IMR-90 (cell line): ENCODE data around the gene SF3A2. TPM values are rescaled to one million over a fixed set of nuclear protein-coding genes. Genes with fewer than 3 reads are reported as not detected.

Source experiments
- ATAC-seq: fragments of 200-7000 bp; cut with Tn5 transposase; 2 replicates; pipeline ENCODE4 v1.9.1; 2020; ENCODE audit warnings: low read depth, mild to moderate bottlenecking, moderate library complexity
- BruUV-seq: library from RNA; stranded (reverse); fragments of 400-500 nt; replicated peaks from 2 replicates; lab custom pipeline; 2021; lab: Mats Ljungman, UMichigan
- CTCF ChIA-PET: fragments of 300-600 bp; formaldehyde crosslinking; extraction: SDS; loops from one replicate; lab custom pipeline; 2021; ENCODE audit warnings: antibody characterized with exemption; lab: Yijun Ruan, JAX
- POLR2A ChIA-PET: fragments of 300-600 bp; sonication (Branson Sonifier 250); formaldehyde crosslinking; loops from one replicate; lab custom pipeline; 2022; ENCODE audit warnings: antibody characterized with exemption; ENCODE audit not compliant: unreplicated experiment; lab: Charles Lee
- DNase-seq: peaks from one replicate; pipeline ENCODE4 v3.0.0; 2013
- H2AFZ ChIP-seq: replicated peaks from 2 replicates; pipeline ENCODE3; 2013; ENCODE audit warnings: low read length, mild to moderate bottlenecking; ENCODE audit not compliant: poor library complexity
- H2AK5ac ChIP-seq: 2 replicates; pipeline ENCODE4 v1.6.1; 2013; ENCODE audit warnings: low read depth, low read length, inconsistent platforms
- H2AK9ac ChIP-seq: replicated peaks from 2 replicates; pipeline ENCODE3; 2013; ENCODE audit warnings: mild to moderate bottlenecking, low read depth, low read length, moderate library complexity; ENCODE audit not compliant: poor library complexity
- H2BK120ac ChIP-seq: 2 replicates; pipeline ENCODE4 v1.6.1; 2013; ENCODE audit warnings: low read depth, low read length, inconsistent platforms
- H2BK15ac ChIP-seq: 3 replicates; pipeline ENCODE4 v1.6.1; 2013; ENCODE audit warnings: low read depth, low read length, inconsistent platforms
- H2BK20ac ChIP-seq: 2 replicates; pipeline ENCODE4 v1.6.1; 2013; ENCODE audit warnings: low read depth, mild to moderate bottlenecking, inconsistent platforms, low read length, moderate library complexity
- H2BK5ac ChIP-seq: 2 replicates; pipeline ENCODE4 v1.6.1; 2013; ENCODE audit warnings: mild to moderate bottlenecking, low read depth, low read length, inconsistent platforms; ENCODE audit not compliant: poor library complexity, severe bottlenecking
- H3K14ac ChIP-seq: replicated peaks from 2 replicates; pipeline ENCODE4 v1.6.1; 2013; ENCODE audit warnings: low read depth, low read length, inconsistent platforms
- H3K18ac ChIP-seq: 2 replicates; pipeline ENCODE4 v1.6.1; 2013; ENCODE audit warnings: low read depth, low read length, control low read depth
- H3K23ac ChIP-seq: 2 replicates; pipeline ENCODE4 v1.6.1; 2013; ENCODE audit warnings: low read depth, low read length, inconsistent platforms
- H3K27ac ChIP-seq: 2 replicates; pipeline ENCODE4 v1.5.1; 2013; ENCODE audit warnings: mild to moderate bottlenecking, control low read depth, low read length; ENCODE audit not compliant: insufficient read depth
- H3K27me3 ChIP-seq: 2 replicates; pipeline ENCODE4 v1.6.1; 2013; ENCODE audit warnings: low read length; ENCODE audit not compliant: control insufficient read depth, insufficient read depth
- H3K36me3 ChIP-seq: 2 replicates; pipeline ENCODE4 v1.6.1; 2013; ENCODE audit warnings: low read length, mixed read lengths; ENCODE audit not compliant: control insufficient read depth, insufficient read depth
- H3K4ac ChIP-seq: 2 replicates; pipeline ENCODE4 v1.6.1; 2013; ENCODE audit warnings: low read depth, low read length, inconsistent platforms
- H3K4me1 ChIP-seq: 2 replicates; pipeline ENCODE4 v1.6.1; 2013; ENCODE audit warnings: low read length, mixed read lengths; ENCODE audit not compliant: control insufficient read depth, insufficient read depth
- H3K4me2 ChIP-seq: 2 replicates; pipeline ENCODE4 v1.6.1; 2013; ENCODE audit warnings: low read depth, mild to moderate bottlenecking, control low read depth, low read length, moderate library complexity
- H3K4me3 ChIP-seq: 2 replicates; pipeline ENCODE4 v1.5.1; 2013; ENCODE audit warnings: low read depth, mild to moderate bottlenecking, control low read depth, low read length, moderate library complexity; ENCODE audit not compliant: insufficient read depth
- H3K56ac ChIP-seq: 2 replicates; pipeline ENCODE4 v1.6.1; 2013; ENCODE audit warnings: low read length, inconsistent platforms; ENCODE audit not compliant: insufficient read depth; ENCODE audit errors: extremely low read depth
- H3K79me1 ChIP-seq, 2 experiments: 2 replicates each; pipeline ENCODE4 v1.6.1; 2013; ENCODE audit warnings: low read length in 2 of 2, inconsistent platforms in 1 of 2, low read depth in 1 of 2
- H3K9ac ChIP-seq: 2 replicates; pipeline ENCODE4 v1.6.1; 2013; ENCODE audit warnings: low read depth, low read length, control low read depth
- H3K9me1 ChIP-seq: 2 replicates; pipeline ENCODE4 v1.6.1; 2013; ENCODE audit warnings: low read length, inconsistent platforms; ENCODE audit not compliant: insufficient read depth
- H3K9me3 ChIP-seq: 2 replicates; pipeline ENCODE4 v1.6.1; 2013; ENCODE audit warnings: low read length; ENCODE audit not compliant: control insufficient read depth, insufficient read depth
- H4K20me1 ChIP-seq: 2 replicates; pipeline ENCODE4 v1.6.1; 2013; ENCODE audit warnings: low read length, inconsistent platforms; ENCODE audit not compliant: insufficient read depth
- H4K5ac ChIP-seq: 2 replicates; pipeline ENCODE4 v1.6.1; 2013; ENCODE audit warnings: mild to moderate bottlenecking, low read depth, low read length, control low read depth
- H4K8ac ChIP-seq, 2 experiments: 2 replicates each; pipeline ENCODE4 v1.6.1; 2013; ENCODE audit warnings: low read depth in 2 of 2, low read length in 2 of 2, control low read depth in 1 of 2, inconsistent platforms in 1 of 2
- H4K91ac ChIP-seq: 2 replicates; pipeline ENCODE4 v1.6.1; 2013; ENCODE audit warnings: low read depth, low read length, inconsistent platforms; ENCODE audit not compliant: insufficient read depth
- BHLHE40 ChIP-seq: fragments of 150-350 bp; IDR thresholded peaks from 2 replicates; pipeline ENCODE4 v1.6.1; 2016; ENCODE audit warnings: mild to moderate bottlenecking, low read depth, low read length
- CEBPB ChIP-seq: IDR thresholded peaks from 2 replicates; pipeline ENCODE4 v1.6.1; 2012; ENCODE audit warnings: low read depth, low read length, improper control_type of control experiment
- CHD1 ChIP-seq: IDR thresholded peaks from 2 replicates; pipeline ENCODE4 v1.6.1; 2012; ENCODE audit warnings: low read depth, low read length, improper control_type of control experiment
- CTCF ChIP-seq: conservative IDR thresholded peaks from 2 replicates; pipeline ENCODE4 v1.5.1; 2012; ENCODE audit warnings: mild to moderate bottlenecking, low read depth, low read length, improper control_type of control experiment
- ELK1 ChIP-seq: fragments of 150-350 bp; IDR thresholded peaks from 2 replicates; pipeline ENCODE4 v1.6.1; 2016; ENCODE audit warnings: low read depth, mild to moderate bottlenecking, low read length, moderate library complexity, borderline replicate concordance
- FOS ChIP-seq: fragments of 150-350 bp; IDR thresholded peaks from 2 replicates; pipeline ENCODE4 v1.6.1; 2016; ENCODE audit warnings: low read depth, low read length
- MAFK ChIP-seq: IDR thresholded peaks from 2 replicates; pipeline ENCODE4 v1.6.1; 2012; ENCODE audit warnings: low read depth, low read length, improper control_type of control experiment
- MAZ ChIP-seq: IDR thresholded peaks from 2 replicates; pipeline ENCODE4 v1.6.1; 2012; ENCODE audit warnings: low read depth, mild to moderate bottlenecking, low read length, improper control_type of control experiment, moderate library complexity, borderline replicate concordance
- MXI1 ChIP-seq: IDR thresholded peaks from 2 replicates; pipeline ENCODE4 v1.6.1; 2012; ENCODE audit warnings: low read depth, mild to moderate bottlenecking, low read length, moderate library complexity, borderline replicate concordance
- NFE2L2 ChIP-seq: fragments of 150-350 bp; IDR thresholded peaks from 2 replicates; pipeline ENCODE4 v1.6.1; 2016; ENCODE audit warnings: low read depth, mild to moderate bottlenecking, low read length
- POLR2A ChIP-seq: IDR thresholded peaks from 2 replicates; pipeline ENCODE4 v1.6.1; 2012; ENCODE audit warnings: mild to moderate bottlenecking, low read depth, low read length
- RAD21 ChIP-seq: IDR thresholded peaks from 2 replicates; pipeline ENCODE4 v1.6.1; 2012; ENCODE audit warnings: low read length, improper control_type of control experiment
- RCOR1 ChIP-seq: IDR thresholded peaks from 2 replicates; pipeline ENCODE4 v1.6.1; 2012; ENCODE audit warnings: mild to moderate bottlenecking, low read length, improper control_type of control experiment; ENCODE audit not compliant: insufficient replicate concordance
- RFX5 ChIP-seq: IDR thresholded peaks from 2 replicates; pipeline ENCODE4 v1.8.0; 2012; ENCODE audit warnings: low read depth, mild to moderate bottlenecking, low read length, moderate library complexity
- SMC3 ChIP-seq: fragments of 150-350 bp; IDR thresholded peaks from 2 replicates; pipeline ENCODE4 v1.6.1; 2016; ENCODE audit warnings: low read depth, mild to moderate bottlenecking, antibody characterized with exemption, low read length, moderate library complexity
- USF2 ChIP-seq: fragments of 150-350 bp; IDR thresholded peaks from 2 replicates; pipeline ENCODE4 v1.6.1; 2017; ENCODE audit warnings: mild to moderate bottlenecking, antibody characterized with exemption, low read length, low read depth
- WGBS, 2 experiments: methylation state at CpG; one replicate each; pipeline versions ENCODE4 v1.1.5 to v1.1.7; 2013; ENCODE audit warnings: missing lambda C conversion rate in 2 of 2; ENCODE audit not compliant: insufficient read length in 1 of 2; ENCODE audit errors: extremely low coverage in 2 of 2; 5-methylcytosine and 5-hydroxymethylcytosine counted together
- dilution Hi-C: fragments of 300-500 bp; cut with HindIII; formaldehyde crosslinking; loops from one replicate; pipeline ENCODE4 v1.14.3; 2018; ENCODE audit warnings: low sequenced_read_pairs; ENCODE audit not compliant: unreplicated experiment
- in situ Hi-C: fragments of 300-500 bp; cut with MboI; formaldehyde crosslinking; loops from 3 replicates; pipeline ENCODE4 v1.14.3; 2019; ENCODE audit warnings: low sequenced_read_pairs, inconsistent platforms, mixed read lengths
- intact Hi-C: fragments of 100-400 bp; cut with micrococcal nuclease; formaldehyde crosslinking; loops from 2 replicates; pipeline ENCODE4 v1.10.0; 2022
- polyA plus RNA-seq, 3 experiments: library from polyadenylated mRNA; depleted of rRNA; stranded (reverse); fragments of >200 nt; gene quantifications; 2 replicates each; pipeline ENCODE4 v1.2.3, GENCODE V29; 2012; ENCODE audit warnings: low replicate concordance in 1 of 3
- total RNA-seq: library from RNA; depleted of rRNA; stranded (reverse); fragments of >200 nt; gene quantifications from 2 replicates; pipeline ENCODE4 v1.2.3, GENCODE V29; 2012

The SF3A2 gene
- total and polyA plus RNA-seq, 2 of the 4 experiments (the other 2 are of a cell fraction) = 4.8 to 34.5 TPM

- Histone ChIP-seq H2BK15ac (no peak overlapping the region), H4K20me1 (peaks cover 25% of the 10 kb centered on the region), H3K9me3 (no peaks in the 10 kb centered on the region), H3K9me1 (no peaks in the 10 kb centered on the region; the same call in 1 of the 2 replicates), H3K4ac (no peak overlapping the region), H3K9ac (no peak overlapping the region), H3K27ac (no peak overlapping the region), H2BK5ac (no peak overlapping the region), H3K4me1 (peaks cover 2% of the 10 kb centered on the region; the same call in 1 of the 2 replicates), H3K36me3 (peaks cover 68% of the 10 kb centered on the region), H3K27me3 (no peaks in the 10 kb centered on the region), H2BK120ac (no peak overlapping the region), H3K4me3 (no peak overlapping the region), H2BK20ac (no peak overlapping the region), H4K5ac (no peak overlapping the region), H3K23ac (no peak overlapping the region), H2AFZ (no peak overlapping the region), H3K18ac (no peak overlapping the region), H3K56ac (no peak overlapping the region), H2AK9ac (no peak overlapping the region), H3K4me2 (no peak overlapping the region), H2AK5ac (no peak overlapping the region), H4K8ac (no peak overlapping the region), H3K14ac (no peak overlapping the region), H4K91ac (no peak overlapping the region), H3K79me1 (peaks cover 9 to 39% of the 10 kb centered on the region in 2 experiments)
- intact Hi-C loops = no loop called here
- ATAC-seq (no peak), DNase-seq (no peak)
- TF ChIP-seq USF2 (no peak), MXI1 (no peak), RCOR1 (no peak), MAFK (no peak), POLR2A (no peak), BHLHE40 (no peak), CEBPB (no peak), SMC3 (no peak), CHD1 (no peak), NFE2L2 (no peak), FOS (no peak), ELK1 (no peak), CTCF (no peak), RAD21 (no peak), RFX5 (no peak), MAZ (no peak)
- BruUV-seq = no TSS peak
- in situ Hi-C loops = no loop called here
- 96% methylated on average over 33 of the region's 43 CpGs; no CpG with 5 or more reads in 1 of the 2 experiments for WGBS, 2 experiments
- ChIA-PET POLR2A (no interaction called here), CTCF (no interaction called here)
- dilution Hi-C loops = no loop called here
These were observed 6.5 kb upstream of the SF3A2 start for GRCh38 chr19:2230033-2230531.
